ENCODE data around the gene KIF3C.

Gene KIF3C

GRCh38 chr2:25928668-25929067, 53.6 kb downstream of the KIF3C start:
- Histone ChIP-seq H3K9me2 (ENCODE audit: low read depth, low read length) (no peaks in the 10 kb centered on the region), H3K27ac (ENCODE audit: low read depth, low read length, poor library complexity, severe bottlenecking) (no peak overlapping the region), H3K4me2 (ENCODE audit: low read length) (no peak overlapping the region), H3K9me3 (ENCODE audit: low read length) (no peaks in the 10 kb centered on the region), H3F3A (ENCODE audit: insufficient read depth, low read length) (no peaks in the 10 kb centered on the region), H4K20me1 (ENCODE audit: insufficient read depth, low read length) (no peaks in the 10 kb centered on the region), H3K9ac (ENCODE audit: low read length) (no peak overlapping the region), H3K27me3 (ENCODE audit: insufficient read depth, low read length) (no peaks in the 10 kb centered on the region), H2AFZ (ENCODE audit: low read length) (no peak overlapping the region), H3K4me1 (ENCODE audit: insufficient read depth, low read length, severe bottlenecking) (no peaks in the 10 kb centered on the region), H3K36me3 (ENCODE audit: insufficient read depth, low read length) (no peaks in the 10 kb centered on the region), H3K4me3 (ENCODE audit: low read depth, low read length, poor library complexity, severe bottlenecking) (no peak overlapping the region), H3K79me2 (ENCODE audit: insufficient read depth, low read length) (no peaks in the 10 kb centered on the region)
- no peak for TF ChIP-seq CTCF (IDR thresholded peaks at IDR 0.05; ENCODE audit: low read length)
- TF ChIP-seq EZH2 (IDR thresholded peaks at IDR 0.05; ENCODE audit: borderline replicate concordance, low read length): no peak

- Histone ChIP-seq H3K9me3 (ENCODE audit: low read length) (no peaks in the 10 kb centered on the region), H3K79me2 (ENCODE audit: insufficient read depth, low read length) (no peaks in the 10 kb centered on the region), H4K20me1 (ENCODE audit: insufficient read depth, low read length) (no peaks in the 10 kb centered on the region), H3K4me1 (ENCODE audit: insufficient read depth, low read length, severe bottlenecking) (no peaks in the 10 kb centered on the region), H3K4me3 (ENCODE audit: low read depth, low read length, poor library complexity, severe bottlenecking) (no peak overlapping the region), H3K36me3 (ENCODE audit: insufficient read depth, low read length) (no peaks in the 10 kb centered on the region), H3K9me2 (ENCODE audit: low read depth, low read length) (no peaks in the 10 kb centered on the region), H3K4me2 (ENCODE audit: low read length) (no peak overlapping the region), H3F3A (ENCODE audit: insufficient read depth, low read length) (no peaks in the 10 kb centered on the region), H3K27ac (ENCODE audit: low read depth, low read length, poor library complexity, severe bottlenecking) (no peak overlapping the region), H3K9ac (ENCODE audit: low read length) (no peak overlapping the region), H2AFZ (ENCODE audit: low read length) (no peak overlapping the region), H3K27me3 (ENCODE audit: insufficient read depth, low read length) (no peaks in the 10 kb centered on the region)
- TF ChIP-seq CTCF (IDR thresholded peaks at IDR 0.05; ENCODE audit: low read length) (no peak), EZH2 (IDR thresholded peaks at IDR 0.05; ENCODE audit: borderline replicate concordance, low read length) (no peak)
These were observed 55.1 kb downstream of the KIF3C start for GRCh38 chr2:25926984-25927756.

GRCh38 chr2:25922501-25922900, 59.8 kb downstream of the KIF3C start:
- no peaks in the 10 kb centered on the region for H4K20me1 ChIP-seq (ENCODE audit: insufficient read depth, low read length)
- H3K4me3 ChIP-seq (ENCODE audit: low read depth, low read length, poor library complexity, severe bottlenecking): no peak overlapping the region
- no peak overlapping the region for H3K9ac ChIP-seq (ENCODE audit: low read length)
- H3K27me3 ChIP-seq (ENCODE audit: insufficient read depth, low read length): no peaks in the 10 kb centered on the region
- H3K4me2 ChIP-seq (ENCODE audit: low read length): no peak overlapping the region
- no peaks in the 10 kb centered on the region for H3K9me2 ChIP-seq (ENCODE audit: low read depth, low read length)
- no peaks in the 10 kb centered on the region for H3K4me1 ChIP-seq (ENCODE audit: insufficient read depth, low read length, severe bottlenecking)
- H2AFZ ChIP-seq (ENCODE audit: low read length): no peak overlapping the region
- H3K9me3 ChIP-seq (ENCODE audit: low read length): no peaks in the 10 kb centered on the region
- no peak overlapping the region for H3K27ac ChIP-seq (ENCODE audit: low read depth, low read length, poor library complexity, severe bottlenecking)
- no peak for TF ChIP-seq EZH2 (IDR thresholded peaks at IDR 0.05; ENCODE audit: borderline replicate concordance, low read length)
- no peak for TF ChIP-seq CTCF (IDR thresholded peaks at IDR 0.05; ENCODE audit: low read length)
- H3K79me2 ChIP-seq (ENCODE audit: insufficient read depth, low read length): no peaks in the 10 kb centered on the region
- no peaks in the 10 kb centered on the region for H3F3A ChIP-seq (ENCODE audit: insufficient read depth, low read length)
- no peaks in the 10 kb centered on the region for H3K36me3 ChIP-seq (ENCODE audit: insufficient read depth, low read length)
